GM12874 (cell line): ENCODE measurements around the gene RUNX2.

Source experiments
- CTCF ChIP-seq: IDR thresholded peaks from 2 replicates; pipeline ENCODE4 v1.5.1; 2011; ENCODE audit warnings: low read depth, mild to moderate bottlenecking, control low read depth, low read length, moderate library complexity; ENCODE audit not compliant: insufficient read depth

RUNX2 gene

GRCh38 chr6:45584127-45584526 is 256.0 kb downstream of the RUNX2 start:
- no peak for TF ChIP-seq CTCF

- TF ChIP-seq CTCF = no peak
Measured at GRCh38 chr6:45586216-45587171, 258.4 kb downstream of the RUNX2 start.

GRCh38 chr6:45587229-45588060 is 259.3 kb downstream of the RUNX2 start:
- no peak for TF ChIP-seq CTCF

DNA sequence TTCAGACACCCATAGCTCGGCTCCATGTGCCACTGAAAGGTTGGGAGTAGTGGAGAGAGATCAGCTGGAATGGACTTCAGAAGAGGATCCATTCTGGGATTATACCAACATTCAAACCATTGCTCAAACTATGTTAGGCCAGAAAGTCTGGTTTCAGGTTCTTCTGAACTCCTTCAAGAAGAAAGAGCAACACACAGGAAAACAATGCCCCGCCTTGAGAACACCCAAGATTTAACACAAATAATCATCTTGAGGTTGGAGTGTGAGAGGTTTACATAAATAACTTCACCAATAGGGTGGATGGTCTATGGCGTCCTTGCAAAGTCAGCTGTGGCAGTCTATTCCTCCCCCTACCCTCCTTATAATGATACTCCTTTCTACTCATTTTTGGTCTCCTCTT is 261.2 kb downstream of the RUNX2 start:
- no peak for TF ChIP-seq CTCF

- no peak for TF ChIP-seq CTCF
Measured at GRCh38 chr6:45590226-45590625, 262.1 kb downstream of the RUNX2 start.

GRCh38 chr6:45590696-45591184 is 262.6 kb downstream of the RUNX2 start:
- no peak for TF ChIP-seq CTCF

DNA sequence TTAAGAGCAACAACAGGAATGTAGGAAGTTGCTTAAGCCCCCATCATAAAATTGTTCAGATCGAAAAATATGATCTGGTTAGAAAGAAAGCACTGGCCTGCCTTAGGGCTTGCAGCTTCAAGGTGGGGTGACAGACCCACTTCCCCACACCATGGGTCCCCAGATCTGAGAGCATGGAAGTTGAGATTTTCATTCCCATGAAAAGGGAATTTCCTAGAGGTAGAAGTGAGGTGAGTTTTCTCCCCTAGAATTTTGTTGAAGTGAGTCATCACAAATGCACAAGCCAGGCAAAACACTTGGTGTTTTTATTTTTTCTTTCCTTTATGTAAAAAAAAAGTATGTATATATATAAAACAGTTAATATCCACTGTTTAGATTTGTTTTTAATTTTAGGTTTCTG is 263.2 kb downstream of the RUNX2 start:
- no peak for TF ChIP-seq CTCF
